C4-2B (cell line): ENCODE results near the gene CEACAM18.

Source experiments
- ZFX ChIP-seq: fragments of 450-650 bp; IDR thresholded peaks from 2 replicates; pipeline ENCODE4 v1.6.1; 2017
- TF ChIP-seq, protein P1 (sequence below): fragments of 450-650 bp; conservative IDR thresholded peaks from 2 replicates; pipeline ENCODE4 v1.5.1; 2017; ENCODE audit warnings: mild to moderate bottlenecking

DNA sequence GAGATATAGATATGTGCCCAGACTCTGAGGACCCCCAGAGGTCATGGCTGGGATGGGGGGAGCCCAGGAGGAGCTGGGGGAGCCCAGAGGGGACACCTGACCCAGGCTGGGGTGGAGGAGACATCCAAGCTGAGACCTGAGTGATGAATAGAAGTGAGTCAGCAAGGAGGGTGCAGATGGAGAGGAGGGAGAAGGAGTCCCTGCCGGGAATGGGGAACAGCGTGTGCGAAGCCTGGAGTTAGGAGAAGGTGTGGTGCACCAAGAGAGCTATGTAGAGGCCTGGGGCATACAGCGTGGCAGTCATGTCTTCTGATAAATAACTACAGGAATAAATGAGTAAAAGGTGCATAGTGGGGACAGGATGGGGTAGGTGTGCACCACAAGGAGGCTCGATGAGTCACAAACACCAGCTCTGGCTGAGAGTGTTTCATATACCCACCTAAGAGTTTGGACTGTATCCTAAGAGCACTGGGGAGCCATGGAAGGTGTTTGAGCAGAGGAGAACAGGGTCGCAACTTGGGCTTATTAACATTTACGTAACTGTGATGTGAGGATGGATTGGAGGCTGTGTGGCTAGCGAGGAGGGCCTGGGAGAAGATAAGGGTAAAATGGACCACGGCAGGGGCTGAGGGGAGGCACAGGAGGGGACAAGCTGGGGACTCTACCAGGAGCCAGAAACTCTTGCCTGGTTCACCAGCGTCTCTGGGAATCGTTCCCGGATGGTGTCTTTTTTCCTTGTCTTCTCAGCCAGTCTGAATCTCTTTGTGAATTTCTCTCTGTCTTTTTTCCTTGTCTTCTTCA lies 1.4 kb downstream of the CEACAM18 start:
- TF ChIP-seq, protein P1, sequence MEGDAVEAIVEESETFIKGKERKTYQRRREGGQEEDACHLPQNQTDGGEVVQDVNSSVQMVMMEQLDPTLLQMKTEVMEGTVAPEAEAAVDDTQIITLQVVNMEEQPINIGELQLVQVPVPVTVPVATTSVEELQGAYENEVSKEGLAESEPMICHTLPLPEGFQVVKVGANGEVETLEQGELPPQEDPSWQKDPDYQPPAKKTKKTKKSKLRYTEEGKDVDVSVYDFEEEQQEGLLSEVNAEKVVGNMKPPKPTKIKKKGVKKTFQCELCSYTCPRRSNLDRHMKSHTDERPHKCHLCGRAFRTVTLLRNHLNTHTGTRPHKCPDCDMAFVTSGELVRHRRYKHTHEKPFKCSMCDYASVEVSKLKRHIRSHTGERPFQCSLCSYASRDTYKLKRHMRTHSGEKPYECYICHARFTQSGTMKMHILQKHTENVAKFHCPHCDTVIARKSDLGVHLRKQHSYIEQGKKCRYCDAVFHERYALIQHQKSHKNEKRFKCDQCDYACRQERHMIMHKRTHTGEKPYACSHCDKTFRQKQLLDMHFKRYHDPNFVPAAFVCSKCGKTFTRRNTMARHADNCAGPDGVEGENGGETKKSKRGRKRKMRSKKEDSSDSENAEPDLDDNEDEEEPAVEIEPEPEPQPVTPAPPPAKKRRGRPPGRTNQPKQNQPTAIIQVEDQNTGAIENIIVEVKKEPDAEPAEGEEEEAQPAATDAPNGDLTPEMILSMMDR: no peak
- no peak for TF ChIP-seq ZFX
